Measurements from ENCODE around the gene ZNF575. TPM values are rescaled to one million over a fixed set of nuclear protein-coding genes. Genes with fewer than 3 reads are reported as not detected.

Gene ZNF575
- total and polyA plus RNA-seq, 2 experiments from 2014 or later: 0.10 to 0.65 TPM

DNA sequence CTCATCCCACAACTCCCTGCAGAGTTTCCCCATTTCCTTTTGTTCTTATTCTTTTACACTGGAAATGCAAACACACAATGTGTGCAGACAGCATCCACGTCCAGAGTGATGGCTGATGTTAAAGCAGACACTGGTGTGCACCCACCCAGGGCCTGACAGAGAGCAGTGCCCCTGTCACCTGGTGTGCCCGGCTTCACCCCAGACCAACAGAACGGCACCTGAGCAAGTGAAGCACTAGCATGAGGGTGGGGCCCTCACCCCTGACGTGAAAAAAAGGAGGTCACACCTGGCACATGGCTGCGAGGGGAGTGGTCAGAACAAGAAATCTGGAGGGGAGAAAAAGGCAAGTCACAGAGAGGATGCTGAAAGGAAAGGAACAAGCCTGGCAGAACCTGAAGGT, 12.3 kb downstream of the ZNF575 start:
- no peak for DNase-seq (ENCODE audit: low spot score)
- no peaks in the 10 kb centered on the region for H3K27me3 ChIP-seq (ENCODE audit: insufficient read depth)
- peaks cover 70% of the 10 kb centered on the region for H3K36me3 Mint-ChIP-seq (ENCODE audit: low read depth)
- H3K4me3 Mint-ChIP-seq: no peak overlapping the region
- H3K9me3 Mint-ChIP-seq: peaks cover 5% of the 10 kb centered on the region; the same call in 2 of the 3 replicates
- H3K4me1 Mint-ChIP-seq: no peaks in the 10 kb centered on the region
- no peaks in the 10 kb centered on the region for H3K79me2 ChIP-seq (replicated peaks; ENCODE audit: insufficient read depth)
- no peak for ATAC-seq
- no peak overlapping the region for H3K27ac ChIP-seq (ENCODE audit: low read depth)
- H4K20me1 ChIP-seq (replicated peaks; ENCODE audit: insufficient read depth): no peaks in the 10 kb centered on the region
- no peaks in the 10 kb centered on the region for H3K4me1 ChIP-seq (ENCODE audit: insufficient read depth)
- no peaks in the 10 kb centered on the region for H3F3A ChIP-seq (replicated peaks; ENCODE audit: low read depth)
- no peak overlapping the region for H3K4me2 ChIP-seq
- H3K4me3 ChIP-seq: no peak overlapping the region
- no peak overlapping the region for H2AFZ ChIP-seq
- H3K9me2 ChIP-seq (ENCODE audit: insufficient read depth): no peaks in the 10 kb centered on the region
- TF ChIP-seq, protein P1, sequence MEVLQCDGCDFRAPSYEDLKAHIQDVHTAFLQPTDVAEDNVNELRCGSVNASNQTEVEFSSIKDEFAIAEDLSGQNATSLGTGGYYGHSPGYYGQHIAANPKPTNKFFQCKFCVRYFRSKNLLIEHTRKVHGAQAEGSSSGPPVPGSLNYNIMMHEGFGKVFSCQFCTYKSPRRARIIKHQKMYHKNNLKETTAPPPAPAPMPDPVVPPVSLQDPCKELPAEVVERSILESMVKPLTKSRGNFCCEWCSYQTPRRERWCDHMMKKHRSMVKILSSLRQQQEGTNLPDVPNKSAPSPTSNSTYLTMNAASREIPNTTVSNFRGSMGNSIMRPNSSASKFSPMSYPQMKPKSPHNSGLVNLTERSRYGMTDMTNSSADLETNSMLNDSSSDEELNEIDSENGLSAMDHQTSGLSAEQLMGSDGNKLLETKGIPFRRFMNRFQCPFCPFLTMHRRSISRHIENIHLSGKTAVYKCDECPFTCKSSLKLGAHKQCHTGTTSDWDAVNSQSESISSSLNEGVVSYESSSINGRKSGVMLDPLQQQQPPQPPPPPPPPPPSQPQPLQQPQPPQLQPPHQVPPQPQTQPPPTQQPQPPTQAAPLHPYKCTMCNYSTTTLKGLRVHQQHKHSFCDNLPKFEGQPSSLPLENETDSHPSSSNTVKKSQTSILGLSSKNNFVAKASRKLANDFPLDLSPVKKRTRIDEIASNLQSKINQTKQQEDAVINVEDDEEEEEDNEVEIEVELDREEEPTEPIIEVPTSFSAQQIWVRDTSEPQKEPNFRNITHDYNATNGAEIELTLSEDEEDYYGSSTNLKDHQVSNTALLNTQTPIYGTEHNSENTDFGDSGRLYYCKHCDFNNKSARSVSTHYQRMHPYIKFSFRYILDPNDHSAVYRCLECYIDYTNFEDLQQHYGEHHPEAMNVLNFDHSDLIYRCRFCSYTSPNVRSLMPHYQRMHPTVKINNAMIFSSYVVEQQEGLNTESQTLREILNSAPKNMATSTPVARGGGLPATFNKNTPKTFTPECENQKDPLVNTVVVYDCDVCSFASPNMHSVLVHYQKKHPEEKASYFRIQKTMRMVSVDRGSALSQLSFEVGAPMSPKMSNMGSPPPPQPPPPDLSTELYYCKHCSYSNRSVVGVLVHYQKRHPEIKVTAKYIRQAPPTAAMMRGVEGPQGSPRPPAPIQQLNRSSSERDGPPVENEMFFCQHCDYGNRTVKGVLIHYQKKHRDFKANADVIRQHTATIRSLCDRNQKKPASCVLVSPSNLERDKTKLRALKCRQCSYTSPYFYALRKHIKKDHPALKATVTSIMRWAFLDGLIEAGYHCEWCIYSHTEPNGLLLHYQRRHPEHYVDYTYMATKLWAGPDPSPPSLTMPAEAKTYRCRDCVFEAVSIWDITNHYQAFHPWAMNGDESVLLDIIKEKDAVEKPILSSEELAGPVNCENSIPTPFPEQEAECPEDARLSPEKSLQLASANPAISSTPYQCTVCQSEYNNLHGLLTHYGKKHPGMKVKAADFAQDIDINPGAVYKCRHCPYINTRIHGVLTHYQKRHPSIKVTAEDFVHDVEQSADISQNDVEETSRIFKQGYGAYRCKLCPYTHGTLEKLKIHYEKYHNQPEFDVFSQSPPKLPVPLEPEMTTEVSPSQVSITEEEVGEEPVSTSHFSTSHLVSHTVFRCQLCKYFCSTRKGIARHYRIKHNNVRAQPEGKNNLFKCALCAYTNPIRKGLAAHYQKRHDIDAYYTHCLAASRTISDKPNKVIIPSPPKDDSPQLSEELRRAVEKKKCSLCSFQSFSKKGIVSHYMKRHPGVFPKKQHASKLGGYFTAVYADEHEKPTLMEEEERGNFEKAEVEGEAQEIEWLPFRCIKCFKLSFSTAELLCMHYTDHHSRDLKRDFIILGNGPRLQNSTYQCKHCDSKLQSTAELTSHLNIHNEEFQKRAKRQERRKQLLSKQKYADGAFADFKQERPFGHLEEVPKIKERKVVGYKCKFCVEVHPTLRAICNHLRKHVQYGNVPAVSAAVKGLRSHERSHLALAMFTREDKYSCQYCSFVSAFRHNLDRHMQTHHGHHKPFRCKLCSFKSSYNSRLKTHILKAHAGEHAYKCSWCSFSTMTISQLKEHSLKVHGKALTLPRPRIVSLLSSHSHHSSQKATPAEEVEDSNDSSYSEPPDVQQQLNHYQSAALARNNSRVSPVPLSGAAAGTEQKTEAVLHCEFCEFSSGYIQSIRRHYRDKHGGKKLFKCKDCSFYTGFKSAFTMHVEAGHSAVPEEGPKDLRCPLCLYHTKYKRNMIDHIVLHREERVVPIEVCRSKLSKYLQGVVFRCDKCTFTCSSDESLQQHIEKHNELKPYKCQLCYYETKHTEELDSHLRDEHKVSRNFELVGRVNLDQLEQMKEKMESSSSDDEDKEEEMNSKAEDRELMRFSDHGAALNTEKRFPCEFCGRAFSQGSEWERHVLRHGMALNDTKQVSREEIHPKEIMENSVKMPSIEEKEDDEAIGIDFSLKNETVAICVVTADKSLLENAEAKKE (CRISPR knock-in tag; IDR thresholded peaks at IDR 0.05): no peak
- no peak for TF ChIP-seq STAT1 (IDR thresholded peaks at IDR 0.05; ENCODE audit: unreplicated experiment)
- no peak for TF ChIP-seq NANOG (IDR thresholded peaks at IDR 0.05; ENCODE audit: borderline replicate concordance)
- no peak for TF ChIP-seq CREB1 (CRISPR knock-in tag; IDR thresholded peaks at IDR 0.05; ENCODE audit: low read depth)
- TF ChIP-seq EZH2 (IDR thresholded peaks at IDR 0.05; ENCODE audit: low read depth, unreplicated experiment): no peak
- no peak for TF ChIP-seq ZNF331 (CRISPR knock-in tag; IDR thresholded peaks at IDR 0.05; ENCODE audit: low read depth)
- TF ChIP-seq EZH2phosphoT487 (IDR thresholded peaks at IDR 0.05; ENCODE audit: unreplicated experiment): no peak
- no peak for TF ChIP-seq JUNB (IDR thresholded peaks at IDR 0.05; ENCODE audit: unreplicated experiment)
- TF ChIP-seq ZNF114 (CRISPR knock-in tag; IDR thresholded peaks at IDR 0.05): no peak
- TF ChIP-seq, protein P2, sequence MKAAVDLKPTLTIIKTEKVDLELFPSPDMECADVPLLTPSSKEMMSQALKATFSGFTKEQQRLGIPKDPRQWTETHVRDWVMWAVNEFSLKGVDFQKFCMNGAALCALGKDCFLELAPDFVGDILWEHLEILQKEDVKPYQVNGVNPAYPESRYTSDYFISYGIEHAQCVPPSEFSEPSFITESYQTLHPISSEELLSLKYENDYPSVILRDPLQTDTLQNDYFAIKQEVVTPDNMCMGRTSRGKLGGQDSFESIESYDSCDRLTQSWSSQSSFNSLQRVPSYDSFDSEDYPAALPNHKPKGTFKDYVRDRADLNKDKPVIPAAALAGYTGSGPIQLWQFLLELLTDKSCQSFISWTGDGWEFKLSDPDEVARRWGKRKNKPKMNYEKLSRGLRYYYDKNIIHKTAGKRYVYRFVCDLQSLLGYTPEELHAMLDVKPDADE (IDR thresholded peaks at IDR 0.05): no peak
- TF ChIP-seq, protein P3, sequence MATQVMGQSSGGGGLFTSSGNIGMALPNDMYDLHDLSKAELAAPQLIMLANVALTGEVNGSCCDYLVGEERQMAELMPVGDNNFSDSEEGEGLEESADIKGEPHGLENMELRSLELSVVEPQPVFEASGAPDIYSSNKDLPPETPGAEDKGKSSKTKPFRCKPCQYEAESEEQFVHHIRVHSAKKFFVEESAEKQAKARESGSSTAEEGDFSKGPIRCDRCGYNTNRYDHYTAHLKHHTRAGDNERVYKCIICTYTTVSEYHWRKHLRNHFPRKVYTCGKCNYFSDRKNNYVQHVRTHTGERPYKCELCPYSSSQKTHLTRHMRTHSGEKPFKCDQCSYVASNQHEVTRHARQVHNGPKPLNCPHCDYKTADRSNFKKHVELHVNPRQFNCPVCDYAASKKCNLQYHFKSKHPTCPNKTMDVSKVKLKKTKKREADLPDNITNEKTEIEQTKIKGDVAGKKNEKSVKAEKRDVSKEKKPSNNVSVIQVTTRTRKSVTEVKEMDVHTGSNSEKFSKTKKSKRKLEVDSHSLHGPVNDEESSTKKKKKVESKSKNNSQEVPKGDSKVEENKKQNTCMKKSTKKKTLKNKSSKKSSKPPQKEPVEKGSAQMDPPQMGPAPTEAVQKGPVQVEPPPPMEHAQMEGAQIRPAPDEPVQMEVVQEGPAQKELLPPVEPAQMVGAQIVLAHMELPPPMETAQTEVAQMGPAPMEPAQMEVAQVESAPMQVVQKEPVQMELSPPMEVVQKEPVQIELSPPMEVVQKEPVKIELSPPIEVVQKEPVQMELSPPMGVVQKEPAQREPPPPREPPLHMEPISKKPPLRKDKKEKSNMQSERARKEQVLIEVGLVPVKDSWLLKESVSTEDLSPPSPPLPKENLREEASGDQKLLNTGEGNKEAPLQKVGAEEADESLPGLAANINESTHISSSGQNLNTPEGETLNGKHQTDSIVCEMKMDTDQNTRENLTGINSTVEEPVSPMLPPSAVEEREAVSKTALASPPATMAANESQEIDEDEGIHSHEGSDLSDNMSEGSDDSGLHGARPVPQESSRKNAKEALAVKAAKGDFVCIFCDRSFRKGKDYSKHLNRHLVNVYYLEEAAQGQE (IDR thresholded peaks at IDR 0.05; ENCODE audit: unreplicated experiment): no peak
- TF ChIP-seq POLR2AphosphoS5 (IDR thresholded peaks at IDR 0.05; ENCODE audit: low read depth): no peak
- TF ChIP-seq, protein P4, sequence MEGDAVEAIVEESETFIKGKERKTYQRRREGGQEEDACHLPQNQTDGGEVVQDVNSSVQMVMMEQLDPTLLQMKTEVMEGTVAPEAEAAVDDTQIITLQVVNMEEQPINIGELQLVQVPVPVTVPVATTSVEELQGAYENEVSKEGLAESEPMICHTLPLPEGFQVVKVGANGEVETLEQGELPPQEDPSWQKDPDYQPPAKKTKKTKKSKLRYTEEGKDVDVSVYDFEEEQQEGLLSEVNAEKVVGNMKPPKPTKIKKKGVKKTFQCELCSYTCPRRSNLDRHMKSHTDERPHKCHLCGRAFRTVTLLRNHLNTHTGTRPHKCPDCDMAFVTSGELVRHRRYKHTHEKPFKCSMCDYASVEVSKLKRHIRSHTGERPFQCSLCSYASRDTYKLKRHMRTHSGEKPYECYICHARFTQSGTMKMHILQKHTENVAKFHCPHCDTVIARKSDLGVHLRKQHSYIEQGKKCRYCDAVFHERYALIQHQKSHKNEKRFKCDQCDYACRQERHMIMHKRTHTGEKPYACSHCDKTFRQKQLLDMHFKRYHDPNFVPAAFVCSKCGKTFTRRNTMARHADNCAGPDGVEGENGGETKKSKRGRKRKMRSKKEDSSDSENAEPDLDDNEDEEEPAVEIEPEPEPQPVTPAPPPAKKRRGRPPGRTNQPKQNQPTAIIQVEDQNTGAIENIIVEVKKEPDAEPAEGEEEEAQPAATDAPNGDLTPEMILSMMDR (conservative IDR thresholded peaks at IDR 0.05; ENCODE audit: low read depth in 2 of 2): no peak
- H3K27ac Mint-ChIP-seq: no peak overlapping the region; the same call in 1 of the 2 replicates
- no peaks in the 10 kb centered on the region; the same call in 1 of the 2 replicates for H3K36me3 ChIP-seq (ENCODE audit: insufficient read depth)
- peaks cover 3% of the 10 kb centered on the region for H3K27me3 Mint-ChIP-seq (ENCODE audit: insufficient read depth, low read depth, poor library complexity)

Data from GM23338 (cell line).